Hepatocyte (in vitro differentiated cells): Measurements from ENCODE around the gene IDI1. TPM values are rescaled to one million over a fixed set of nuclear protein-coding genes. Genes with fewer than 3 reads are reported as not detected.

Experiments used
- DNase-seq: peaks from one replicate; pipeline ENCODE4 v3.0.0-alpha.2; 2016; ENCODE audit warnings: low spot score
- H2AFZ ChIP-seq: fragments of 200-600 bp; sonication (generic); 2 replicates; pipeline ENCODE4 v1.6.0; 2016; ENCODE audit warnings: antibody characterized with exemption, mild to moderate bottlenecking
- H3K27ac ChIP-seq: fragments of 200-600 bp; sonication (generic); 2 replicates; pipeline ENCODE4 v1.5.1; 2016; ENCODE audit warnings: mild to moderate bottlenecking
- H3K27me3 ChIP-seq: fragments of 200-600 bp; sonication (generic); 2 replicates; pipeline ENCODE4 v1.6.1; 2016
- H3K36me3 ChIP-seq: fragments of 200-600 bp; sonication (generic); replicated peaks from 2 replicates; pipeline ENCODE4 v1.5.1; 2016; ENCODE audit warnings: low read depth; ENCODE audit not compliant: insufficient read depth
- H3K4me1 ChIP-seq: fragments of 200-600 bp; sonication (generic); 2 replicates; pipeline ENCODE4 v1.5.1; 2016; ENCODE audit warnings: mild to moderate bottlenecking, moderate library complexity; ENCODE audit not compliant: insufficient read depth
- H3K4me2 ChIP-seq: fragments of 200-600 bp; sonication (generic); 2 replicates; pipeline ENCODE4 v1.6.0; 2016
- H3K4me3 ChIP-seq: fragments of 200-600 bp; sonication (generic); 2 replicates; pipeline ENCODE4 v1.5.1; 2016; ENCODE audit warnings: mild to moderate bottlenecking
- H3K79me2 ChIP-seq: fragments of 200-600 bp; sonication (generic); 2 replicates; pipeline ENCODE4 v1.6.0; 2017; ENCODE audit warnings: mild to moderate bottlenecking
- H3K9me2 ChIP-seq: fragments of 200-600 bp; sonication (generic); replicated peaks from 2 replicates; pipeline ENCODE4 v1.6.0; 2017; ENCODE audit warnings: mild to moderate bottlenecking; ENCODE audit not compliant: insufficient read depth
- H3K9me3 ChIP-seq: fragments of 200-600 bp; sonication (generic); 2 replicates; pipeline ENCODE4 v1.5.1; 2016; ENCODE audit warnings: low read depth, mild to moderate bottlenecking
- H4K20me1 ChIP-seq: fragments of 200-600 bp; sonication (generic); 2 replicates; pipeline ENCODE4 v1.6.0; 2016; ENCODE audit warnings: mild to moderate bottlenecking; ENCODE audit not compliant: insufficient read depth, poor library complexity, severe bottlenecking
- CTCF ChIP-seq: fragments of 200-600 bp; sonication (generic); IDR thresholded peaks from 2 replicates; pipeline ENCODE4 v1.5.1; 2016; ENCODE audit warnings: antibody characterized with exemption, mild to moderate bottlenecking; ENCODE audit not compliant: poor library complexity
- EZH2 ChIP-seq: fragments of 200-600 bp; sonication (generic); IDR thresholded peaks from 2 replicates; pipeline ENCODE4 v1.6.1; 2016; ENCODE audit warnings: antibody characterized with exemption, mild to moderate bottlenecking, borderline replicate concordance
- EZH2phosphoT487 ChIP-seq: fragments of 200-600 bp; sonication (generic); IDR thresholded peaks from one replicate; pipeline ENCODE4 v1.6.1; 2018; ENCODE audit warnings: antibody characterized with exemption, mild to moderate bottlenecking, low read depth, moderate library complexity; ENCODE audit not compliant: unreplicated experiment, severe bottlenecking
- WGBS: methylation state at CpG from one replicate; pipeline ENCODE4 v1.1.6; 2016; ENCODE audit warnings: low lambda C conversion rate; ENCODE audit errors: missing lambda C conversion rate; 5-methylcytosine and 5-hydroxymethylcytosine counted together
- polyA plus RNA-seq: library from polyadenylated mRNA; unstranded; fragments of >200 nt; fragmentation: Nextera tagmentation; extraction: Ambion mirVana; gene quantifications from 2 replicates; pipeline ENCODE4 v1.2.1, GENCODE V29; 2016
- total RNA-seq: library from RNA; depleted of rRNA; stranded (reverse); fragments of >200 nt; gene quantifications from 2 replicates; pipeline ENCODE4 v1.2.3, GENCODE V29; 2014

The IDI1 gene
- total and polyA plus RNA-seq, 2 experiments from 2014 or later = 228 to 303 TPM

GRCh38 chr10:1085258-1085657 is 36.3 kb upstream of the IDI1 start:
- H3K79me2 ChIP-seq = no peaks in the 10 kb centered on the region
- H3K4me2 ChIP-seq = no peak overlapping the region
- no peaks in the 10 kb centered on the region for H3K27me3 ChIP-seq
- no peak for TF ChIP-seq EZH2phosphoT487
- TF ChIP-seq EZH2 = no peak
- TF ChIP-seq CTCF = no peak
- H3K4me3 ChIP-seq = no peak overlapping the region
- no peak overlapping the region for H3K27ac ChIP-seq
- no peaks in the 10 kb centered on the region for H3K9me3 ChIP-seq
- no peaks in the 10 kb centered on the region for H3K4me1 ChIP-seq
- no peaks in the 10 kb centered on the region for H4K20me1 ChIP-seq
- no peaks in the 10 kb centered on the region for H3K9me2 ChIP-seq
- peaks cover under 1% of the 10 kb centered on the region for H3K36me3 ChIP-seq
- no peak for DNase-seq
- H2AFZ ChIP-seq = no peak overlapping the region
- 88% methylated on average over 4 of the region's 4 CpGs for WGBS

- no peak overlapping the region for H3K4me2 ChIP-seq
- 95% methylated on average over 28 of the region's 28 CpGs for WGBS
- TF ChIP-seq CTCF = no peak
- no peak for TF ChIP-seq EZH2
- no peak for TF ChIP-seq EZH2phosphoT487
- H3K27ac ChIP-seq = no peak overlapping the region
- H3K36me3 ChIP-seq = peaks cover 5% of the 10 kb centered on the region
- no peaks in the 10 kb centered on the region for H3K9me2 ChIP-seq
- no peaks in the 10 kb centered on the region for H3K27me3 ChIP-seq
- no peaks in the 10 kb centered on the region for H3K9me3 ChIP-seq
- DNase-seq = no peak
- no peaks in the 10 kb centered on the region for H3K4me1 ChIP-seq
- no peak overlapping the region for H3K4me3 ChIP-seq
- no peak overlapping the region for H2AFZ ChIP-seq
- H4K20me1 ChIP-seq = no peaks in the 10 kb centered on the region
- no peaks in the 10 kb centered on the region for H3K79me2 ChIP-seq
Measured at GRCh38 chr10:1084011-1084950, 35.4 kb upstream of the IDI1 start.

DNA sequence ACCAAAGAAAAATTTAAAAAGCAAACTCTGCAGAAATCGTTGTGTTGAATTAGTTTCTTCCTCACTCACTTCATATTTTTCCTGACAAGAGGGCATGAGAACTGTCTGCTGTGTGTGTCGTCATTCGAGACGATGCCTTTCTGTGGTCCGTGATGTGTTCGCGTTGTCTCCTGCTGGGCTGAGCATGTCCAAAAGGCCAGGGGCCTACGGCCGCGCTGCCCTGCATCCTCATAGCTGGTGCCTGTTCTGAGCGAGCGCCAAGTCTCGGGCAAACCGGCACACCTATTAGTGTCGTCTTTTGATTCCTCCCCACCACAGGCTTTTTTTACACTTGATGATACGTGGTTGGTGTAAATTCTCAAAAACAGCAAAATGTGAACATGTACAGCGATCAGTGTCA is 34.7 kb upstream of the IDI1 start:
- WGBS = 97% methylated on average over 17 of the region's 17 CpGs
- Histone ChIP-seq H3K36me3 (peaks cover 5% of the 10 kb centered on the region), H3K4me1 (no peaks in the 10 kb centered on the region), H3K79me2 (no peaks in the 10 kb centered on the region), H3K9me3 (no peaks in the 10 kb centered on the region), H4K20me1 (no peaks in the 10 kb centered on the region), H2AFZ (no peak overlapping the region), H3K27me3 (no peaks in the 10 kb centered on the region), H3K4me3 (no peak overlapping the region), H3K4me2 (no peak overlapping the region), H3K9me2 (no peaks in the 10 kb centered on the region), H3K27ac (no peak overlapping the region)
- no peak for DNase-seq
- no peak for TF ChIP-seq EZH2
- TF ChIP-seq EZH2phosphoT487 = no peak
- no peak for TF ChIP-seq CTCF
